ENCODE data around the gene APLNR.

APLNR gene

GRCh38 chr11:57217053-57217452, 20.0 kb downstream of the APLNR start:
- Mint-ChIP-seq H3K4me1 (ENCODE audit: low read depth) (peaks cover 21% of the 10 kb centered on the region), H3K36me3 (ENCODE audit: low read depth) (no peaks in the 10 kb centered on the region), H3K9me3 (peaks cover 16% of the 10 kb centered on the region), H3K4me3 (no peak overlapping the region), H3K27ac (no peak overlapping the region), H3K27me3 (peaks cover 1% of the 10 kb centered on the region)
- intact Hi-C loops (cut with micrococcal nuclease) = no loop called here

- Mint-ChIP-seq H3K4me1 (ENCODE audit: low read depth) (peaks cover 21% of the 10 kb centered on the region), H3K27ac (no peak overlapping the region), H3K27me3 (peaks cover 1% of the 10 kb centered on the region), H3K9me3 (peaks cover 16% of the 10 kb centered on the region), H3K4me3 (no peak overlapping the region), H3K36me3 (ENCODE audit: low read depth) (no peaks in the 10 kb centered on the region)
- intact Hi-C loops (cut with micrococcal nuclease) = no loop called here
These were observed 20.6 kb downstream of the APLNR start for GRCh38 chr11:57216463-57216862.

GRCh38 chr11:57214494-57214893, 22.6 kb downstream of the APLNR start:
- H3K9me3 Mint-ChIP-seq = peaks cover 11% of the 10 kb centered on the region
- H3K4me3 Mint-ChIP-seq = no peak overlapping the region
- H3K27me3 Mint-ChIP-seq = peaks cover 6% of the 10 kb centered on the region
- H3K4me1 Mint-ChIP-seq (ENCODE audit: low read depth) = peaks cover 17% of the 10 kb centered on the region
- H3K36me3 Mint-ChIP-seq (ENCODE audit: low read depth) = no peaks in the 10 kb centered on the region
- intact Hi-C loops (cut with micrococcal nuclease) = no loop called here
- no peak overlapping the region for H3K27ac Mint-ChIP-seq

- Mint-ChIP-seq H3K27me3 (peaks cover 6% of the 10 kb centered on the region), H3K4me1 (ENCODE audit: low read depth) (peaks cover 13% of the 10 kb centered on the region), H3K4me3 (no peak overlapping the region), H3K27ac (no peak overlapping the region), H3K9me3 (peaks cover 7% of the 10 kb centered on the region), H3K36me3 (ENCODE audit: low read depth) (no peaks in the 10 kb centered on the region)
- intact Hi-C loops (cut with micrococcal nuclease) = no loop called here
These were observed 23.0 kb downstream of the APLNR start for GRCh38 chr11:57214098-57214417.

- intact Hi-C loops (cut with micrococcal nuclease) = no loop called here
- peaks cover 2% of the 10 kb centered on the region for H3K9me3 Mint-ChIP-seq
- no peak overlapping the region for H3K27ac Mint-ChIP-seq
- no peaks in the 10 kb centered on the region for H3K36me3 Mint-ChIP-seq (ENCODE audit: low read depth)
- H3K4me3 Mint-ChIP-seq = no peak overlapping the region
- peaks cover 9% of the 10 kb centered on the region for H3K27me3 Mint-ChIP-seq
- peaks cover 8% of the 10 kb centered on the region for H3K4me1 Mint-ChIP-seq (ENCODE audit: low read depth)
These were observed 23.5 kb downstream of the APLNR start for GRCh38 chr11:57213342-57214097.

- intact Hi-C loops (cut with micrococcal nuclease) = no loop called here
- Mint-ChIP-seq H3K36me3 (ENCODE audit: low read depth) (no peaks in the 10 kb centered on the region), H3K4me3 (no peak overlapping the region), H3K27me3 (peaks cover 18% of the 10 kb centered on the region), H3K4me1 (ENCODE audit: low read depth) (no peaks in the 10 kb centered on the region), H3K9me3 (no peaks in the 10 kb centered on the region), H3K27ac (no peak overlapping the region)
These were observed 26.3 kb downstream of the APLNR start for GRCh38 chr11:57210781-57211180.

- intact Hi-C loops (cut with micrococcal nuclease) = no loop called here
- Mint-ChIP-seq H3K27me3 (peaks cover 27% of the 10 kb centered on the region), H3K9me3 (no peaks in the 10 kb centered on the region), H3K4me1 (ENCODE audit: low read depth) (no peaks in the 10 kb centered on the region), H3K4me3 (no peak overlapping the region), H3K27ac (no peak overlapping the region), H3K36me3 (ENCODE audit: low read depth) (no peaks in the 10 kb centered on the region)
These were observed 29.9 kb downstream of the APLNR start for GRCh38 chr11:57207168-57207567.

- Mint-ChIP-seq H3K4me1 (ENCODE audit: low read depth) (no peaks in the 10 kb centered on the region), H3K27me3 (peaks cover 28% of the 10 kb centered on the region), H3K9me3 (no peaks in the 10 kb centered on the region), H3K27ac (no peak overlapping the region), H3K36me3 (ENCODE audit: low read depth) (no peaks in the 10 kb centered on the region), H3K4me3 (no peak overlapping the region)
- intact Hi-C loops (cut with micrococcal nuclease) = no loop called here
These were observed 31.9 kb downstream of the APLNR start for GRCh38 chr11:57205041-57205641.

GRCh38 chr11:57203882-57204480, 33.1 kb downstream of the APLNR start:
- H3K27ac Mint-ChIP-seq = no peak overlapping the region
- intact Hi-C loops (cut with micrococcal nuclease) = no loop called here
- no peak overlapping the region for H3K4me3 Mint-ChIP-seq
- H3K4me1 Mint-ChIP-seq (ENCODE audit: low read depth) = no peaks in the 10 kb centered on the region
- peaks cover 30% of the 10 kb centered on the region for H3K27me3 Mint-ChIP-seq
- no peaks in the 10 kb centered on the region for H3K9me3 Mint-ChIP-seq
- H3K36me3 Mint-ChIP-seq (ENCODE audit: low read depth) = no peaks in the 10 kb centered on the region

- Mint-ChIP-seq H3K9me3 (no peaks in the 10 kb centered on the region), H3K27ac (no peak overlapping the region), H3K4me3 (no peak overlapping the region), H3K27me3 (peaks cover 28% of the 10 kb centered on the region), H3K36me3 (ENCODE audit: low read depth) (no peaks in the 10 kb centered on the region), H3K4me1 (ENCODE audit: low read depth) (no peaks in the 10 kb centered on the region)
- intact Hi-C loops (cut with micrococcal nuclease) = no loop called here
These were observed 33.7 kb downstream of the APLNR start for GRCh38 chr11:57203359-57203758.

GRCh38 chr11:57202281-57202680, 34.8 kb downstream of the APLNR start:
- no peaks in the 10 kb centered on the region for H3K36me3 Mint-ChIP-seq (ENCODE audit: low read depth)
- intact Hi-C loops (cut with micrococcal nuclease) = no loop called here
- no peak overlapping the region for H3K4me3 Mint-ChIP-seq
- H3K4me1 Mint-ChIP-seq (ENCODE audit: low read depth) = no peaks in the 10 kb centered on the region
- no peak overlapping the region for H3K27ac Mint-ChIP-seq
- H3K27me3 Mint-ChIP-seq = peaks cover 25% of the 10 kb centered on the region
- no peaks in the 10 kb centered on the region for H3K9me3 Mint-ChIP-seq

GRCh38 chr11:57200917-57201316, 36.1 kb downstream of the APLNR start:
- Mint-ChIP-seq H3K9me3 (no peaks in the 10 kb centered on the region), H3K36me3 (ENCODE audit: low read depth) (no peaks in the 10 kb centered on the region), H3K27ac (no peak overlapping the region), H3K4me1 (ENCODE audit: low read depth) (no peaks in the 10 kb centered on the region), H3K4me3 (no peak overlapping the region), H3K27me3 (peaks cover 26% of the 10 kb centered on the region)
- intact Hi-C loops (cut with micrococcal nuclease) = no loop called here

GRCh38 chr11:57199330-57199729, 37.7 kb downstream of the APLNR start:
- Mint-ChIP-seq H3K4me3 (no peak overlapping the region), H3K9me3 (no peaks in the 10 kb centered on the region), H3K27me3 (peaks cover 26% of the 10 kb centered on the region), H3K27ac (no peak overlapping the region), H3K36me3 (ENCODE audit: low read depth) (no peaks in the 10 kb centered on the region), H3K4me1 (ENCODE audit: low read depth) (no peaks in the 10 kb centered on the region)
- intact Hi-C loops (cut with micrococcal nuclease) = no loop called here

GRCh38 chr11:57197762-57198161, 39.3 kb downstream of the APLNR start:
- H3K27me3 Mint-ChIP-seq = peaks cover 30% of the 10 kb centered on the region
- H3K4me3 Mint-ChIP-seq = no peak overlapping the region
- intact Hi-C loops (cut with micrococcal nuclease) = no loop called here
- H3K9me3 Mint-ChIP-seq = peaks cover 8% of the 10 kb centered on the region
- H3K27ac Mint-ChIP-seq = no peak overlapping the region
- H3K4me1 Mint-ChIP-seq (ENCODE audit: low read depth) = no peaks in the 10 kb centered on the region
- no peaks in the 10 kb centered on the region for H3K36me3 Mint-ChIP-seq (ENCODE audit: low read depth)

All from dendritic cell treated with granulocyte-macrophage colony-stimulating factor and Interleukin-4, amounts not matched to agents 40 ng/mL and 50 ng/mL, for 4 days (primary cell).